IPS-20b (cell line): ENCODE data around the gene IGFLR1.

Experiments
- H3K27ac ChIP-seq: one replicate; pipeline ENCODE4 v1.5.1; 2013; ENCODE audit warnings: low read length
- H3K27me3 ChIP-seq: 2 replicates; pipeline ENCODE4 v1.6.1; 2013; ENCODE audit warnings: mild to moderate bottlenecking, low read length, inconsistent platforms; ENCODE audit not compliant: insufficient read depth
- H3K36me3 ChIP-seq: 2 replicates; pipeline ENCODE4 v1.6.1; 2013; ENCODE audit warnings: low read depth, mild to moderate bottlenecking, inconsistent platforms, low read length, moderate library complexity; ENCODE audit not compliant: insufficient read depth
- H3K4me1 ChIP-seq: 2 replicates; pipeline ENCODE4 v1.6.1; 2013; ENCODE audit warnings: mild to moderate bottlenecking, control low read depth, inconsistent platforms, low read length, moderate library complexity; ENCODE audit not compliant: insufficient read depth
- H3K4me3 ChIP-seq: 2 replicates; pipeline ENCODE4 v1.5.1; 2013; ENCODE audit warnings: mild to moderate bottlenecking, low read length, inconsistent platforms
- H3K9ac ChIP-seq: 2 replicates; pipeline ENCODE4 v1.6.1; 2013; ENCODE audit warnings: low read depth, mild to moderate bottlenecking, inconsistent platforms, low read length, moderate library complexity
- H3K9me3 ChIP-seq: 2 replicates; pipeline ENCODE4 v1.6.1; 2013; ENCODE audit warnings: mild to moderate bottlenecking, low read depth, low read length, inconsistent platforms; ENCODE audit not compliant: insufficient read depth

The IGFLR1 gene

GRCh38 chr19:35759697-35760096 lies 17.4 kb upstream of the IGFLR1 start:
- Histone ChIP-seq H3K36me3 (peaks cover 24% of the 10 kb centered on the region), H3K4me3 (no peak overlapping the region), H3K27ac (no peak overlapping the region), H3K9ac (no peak overlapping the region), H3K27me3 (peaks cover 16% of the 10 kb centered on the region; the same call in 1 of the 2 replicates), H3K4me1 (peaks cover 3% of the 10 kb centered on the region; the same call in 1 of the 2 replicates), H3K9me3 (no peaks in the 10 kb centered on the region)

GRCh38 chr19:35757749-35758608 lies 15.7 kb upstream of the IGFLR1 start, which contains the start of gene PROSER3:
PROSER3 (plus strand) TSS chr19:35758176; CDS start chr19:35758216, 40 bp downstream.
- peak within 1 kb of the TSS; percentile 99 for H3K27ac ChIP-seq
- peak within 1 kb of the TSS; percentile 97 for H3K9ac ChIP-seq
- H3K4me1 ChIP-seq: peaks cover 3% of the 10 kb centered on the region; the same call in 1 of the 2 replicates
- H3K27me3 ChIP-seq: peaks cover 17% of the 10 kb centered on the region; the same call in 1 of the 2 replicates
- H3K36me3 ChIP-seq: peaks cover 22% of the 10 kb centered on the region
- H3K9me3 ChIP-seq: no peaks in the 10 kb centered on the region
- peak within 1 kb of the TSS; percentile 100 for H3K4me3 ChIP-seq

GRCh38 chr19:35757231-35757748 lies 15.0 kb upstream of the IGFLR1 start:
- peaks cover 20% of the 10 kb centered on the region for H3K36me3 ChIP-seq
- peaks cover 3% of the 10 kb centered on the region; the same call in 1 of the 2 replicates for H3K4me1 ChIP-seq
- peak overlapping the region; percentile 72; the same call in 1 of the 2 replicates for H3K9ac ChIP-seq
- H3K27me3 ChIP-seq: peaks cover 17% of the 10 kb centered on the region; the same call in 1 of the 2 replicates
- no peak overlapping the region for H3K27ac ChIP-seq
- H3K9me3 ChIP-seq: no peaks in the 10 kb centered on the region
- peak overlapping the region; percentile 100 for H3K4me3 ChIP-seq

GRCh38 chr19:35756377-35757230 lies 14.4 kb upstream of the IGFLR1 start, which contains the start of gene HSPB6:
HSPB6 (minus strand) TSS chr19:35757029; CDS start chr19:35757008, 21 bp downstream.
- peaks cover 14% of the 10 kb centered on the region; the same call in 1 of the 2 replicates for H3K36me3 ChIP-seq
- peak within 1 kb of the TSS; percentile 72; the same call in 1 of the 2 replicates for H3K9ac ChIP-seq
- no peaks in the 10 kb centered on the region for H3K9me3 ChIP-seq
- H3K4me3 ChIP-seq: peak within 1 kb of the TSS; percentile 100
- H3K4me1 ChIP-seq: peaks cover 3% of the 10 kb centered on the region; the same call in 1 of the 2 replicates
- peaks cover 17% of the 10 kb centered on the region; the same call in 1 of the 2 replicates for H3K27me3 ChIP-seq
- no peak within 1 kb of the TSS for H3K27ac ChIP-seq

- peaks cover 3% of the 10 kb centered on the region; the same call in 1 of the 2 replicates for H3K4me1 ChIP-seq
- no peak overlapping the region; the same call in 1 of the 2 replicates for H3K9ac ChIP-seq
- H3K36me3 ChIP-seq: peaks cover 12% of the 10 kb centered on the region; the same call in 1 of the 2 replicates
- peaks cover 17% of the 10 kb centered on the region; the same call in 1 of the 2 replicates for H3K27me3 ChIP-seq
- peak overlapping the region; percentile 100; the same call in 1 of the 2 replicates for H3K4me3 ChIP-seq
- no peaks in the 10 kb centered on the region for H3K9me3 ChIP-seq
- H3K27ac ChIP-seq: no peak overlapping the region
These were observed 13.5 kb upstream of the IGFLR1 start for GRCh38 chr19:35755550-35756376.

- peaks cover 3% of the 10 kb centered on the region; the same call in 1 of the 2 replicates for H3K4me1 ChIP-seq
- H3K9me3 ChIP-seq: no peaks in the 10 kb centered on the region
- H3K27ac ChIP-seq: no peak overlapping the region
- no peak overlapping the region; the same call in 1 of the 2 replicates for H3K9ac ChIP-seq
- peaks cover 17% of the 10 kb centered on the region; the same call in 1 of the 2 replicates for H3K27me3 ChIP-seq
- H3K36me3 ChIP-seq: peaks cover 6% of the 10 kb centered on the region; the same call in 1 of the 2 replicates
- peak overlapping the region; percentile 100; the same call in 1 of the 2 replicates for H3K4me3 ChIP-seq
These were observed 12.9 kb upstream of the IGFLR1 start for GRCh38 chr19:35755131-35755549.

- Histone ChIP-seq H3K4me3 (no peak overlapping the region), H3K9ac (no peak overlapping the region), H3K27ac (no peak overlapping the region), H3K9me3 (no peaks in the 10 kb centered on the region), H3K36me3 (0 out of 2 replicates have a peak, but pooled peaks cover under 1% of the 10 kb centered on the region), H3K27me3 (peaks cover 17% of the 10 kb centered on the region; the same call in 1 of the 2 replicates), H3K4me1 (peaks cover 3% of the 10 kb centered on the region; the same call in 1 of the 2 replicates)
These were observed 12.3 kb upstream of the IGFLR1 start for GRCh38 chr19:35754370-35755130.

- H3K27me3 ChIP-seq: peaks cover 17% of the 10 kb centered on the region; the same call in 1 of the 2 replicates
- no peak overlapping the region for H3K9ac ChIP-seq
- H3K4me1 ChIP-seq: peaks cover 3% of the 10 kb centered on the region; the same call in 1 of the 2 replicates
- H3K4me3 ChIP-seq: no peak overlapping the region
- H3K36me3 ChIP-seq: no peaks in the 10 kb centered on the region
- H3K27ac ChIP-seq: no peak overlapping the region
- no peaks in the 10 kb centered on the region for H3K9me3 ChIP-seq
These were observed 11.6 kb upstream of the IGFLR1 start for GRCh38 chr19:35753634-35754369.

- no peak overlapping the region for H3K27ac ChIP-seq
These were observed 10.6 kb upstream of the IGFLR1 start for GRCh38 chr19:35752746-35753350.

More at GRCh38 chr19:35752746-35753350, 10.6 kb upstream of the IGFLR1 start:
- Histone ChIP-seq H3K36me3 (no peaks in the 10 kb centered on the region), H3K4me1 (peaks cover 3% of the 10 kb centered on the region; the same call in 1 of the 2 replicates), H3K27me3 (peaks cover 17% of the 10 kb centered on the region; the same call in 1 of the 2 replicates), H3K9me3 (no peaks in the 10 kb centered on the region), H3K9ac (no peak overlapping the region), H3K4me3 (no peak overlapping the region)
